Measurements from ENCODE around the gene IFT25.

Gene IFT25

GRCh38 chr1:53938136-53938830 is 7.2 kb downstream of the IFT25 start:
- no peak for TF ChIP-seq TCF12 (IDR thresholded peaks at IDR 0.05; ENCODE audit: low read depth)
- no peak for TF ChIP-seq CREB1 (IDR thresholded peaks at IDR 0.05; ENCODE audit: low read depth)

GRCh38 chr1:53936430-53936829 is 9.1 kb downstream of the IFT25 start:
- TF ChIP-seq NFIC (IDR thresholded peaks at IDR 0.05) (no peak), ZBTB7A (IDR thresholded peaks at IDR 0.05; ENCODE audit: low read depth) (no peak)

- no peak for TF ChIP-seq YY1 (IDR thresholded peaks at IDR 0.05; ENCODE audit: low read depth)
- TF ChIP-seq, protein P1, sequence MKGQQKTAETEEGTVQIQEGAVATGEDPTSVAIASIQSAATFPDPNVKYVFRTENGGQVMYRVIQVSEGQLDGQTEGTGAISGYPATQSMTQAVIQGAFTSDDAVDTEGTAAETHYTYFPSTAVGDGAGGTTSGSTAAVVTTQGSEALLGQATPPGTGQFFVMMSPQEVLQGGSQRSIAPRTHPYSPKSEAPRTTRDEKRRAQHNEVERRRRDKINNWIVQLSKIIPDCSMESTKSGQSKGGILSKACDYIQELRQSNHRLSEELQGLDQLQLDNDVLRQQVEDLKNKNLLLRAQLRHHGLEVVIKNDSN (IDR thresholded peaks at IDR 0.05) = no peak
- TF ChIP-seq, protein P2, sequence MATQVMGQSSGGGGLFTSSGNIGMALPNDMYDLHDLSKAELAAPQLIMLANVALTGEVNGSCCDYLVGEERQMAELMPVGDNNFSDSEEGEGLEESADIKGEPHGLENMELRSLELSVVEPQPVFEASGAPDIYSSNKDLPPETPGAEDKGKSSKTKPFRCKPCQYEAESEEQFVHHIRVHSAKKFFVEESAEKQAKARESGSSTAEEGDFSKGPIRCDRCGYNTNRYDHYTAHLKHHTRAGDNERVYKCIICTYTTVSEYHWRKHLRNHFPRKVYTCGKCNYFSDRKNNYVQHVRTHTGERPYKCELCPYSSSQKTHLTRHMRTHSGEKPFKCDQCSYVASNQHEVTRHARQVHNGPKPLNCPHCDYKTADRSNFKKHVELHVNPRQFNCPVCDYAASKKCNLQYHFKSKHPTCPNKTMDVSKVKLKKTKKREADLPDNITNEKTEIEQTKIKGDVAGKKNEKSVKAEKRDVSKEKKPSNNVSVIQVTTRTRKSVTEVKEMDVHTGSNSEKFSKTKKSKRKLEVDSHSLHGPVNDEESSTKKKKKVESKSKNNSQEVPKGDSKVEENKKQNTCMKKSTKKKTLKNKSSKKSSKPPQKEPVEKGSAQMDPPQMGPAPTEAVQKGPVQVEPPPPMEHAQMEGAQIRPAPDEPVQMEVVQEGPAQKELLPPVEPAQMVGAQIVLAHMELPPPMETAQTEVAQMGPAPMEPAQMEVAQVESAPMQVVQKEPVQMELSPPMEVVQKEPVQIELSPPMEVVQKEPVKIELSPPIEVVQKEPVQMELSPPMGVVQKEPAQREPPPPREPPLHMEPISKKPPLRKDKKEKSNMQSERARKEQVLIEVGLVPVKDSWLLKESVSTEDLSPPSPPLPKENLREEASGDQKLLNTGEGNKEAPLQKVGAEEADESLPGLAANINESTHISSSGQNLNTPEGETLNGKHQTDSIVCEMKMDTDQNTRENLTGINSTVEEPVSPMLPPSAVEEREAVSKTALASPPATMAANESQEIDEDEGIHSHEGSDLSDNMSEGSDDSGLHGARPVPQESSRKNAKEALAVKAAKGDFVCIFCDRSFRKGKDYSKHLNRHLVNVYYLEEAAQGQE (IDR thresholded peaks at IDR 0.05; ENCODE audit: low read depth) = no peak
- no peak for TF ChIP-seq EP300 (IDR thresholded peaks at IDR 0.05; ENCODE audit: borderline replicate concordance)
- TF ChIP-seq TAF1 (IDR thresholded peaks at IDR 0.05; ENCODE audit: low read depth) = no peak
- no peak for TF ChIP-seq NFIC (IDR thresholded peaks at IDR 0.05)
- no peak for TF ChIP-seq ZBTB7A (IDR thresholded peaks at IDR 0.05; ENCODE audit: low read depth)
- no peak for TF ChIP-seq RAD21 (IDR thresholded peaks at IDR 0.05; ENCODE audit: low read depth)
- TF ChIP-seq MAX (IDR thresholded peaks at IDR 0.05) = no peak
- TF ChIP-seq TCF12 (IDR thresholded peaks at IDR 0.05; ENCODE audit: low read depth) = no peak
- no peak for TF ChIP-seq CREB1 (IDR thresholded peaks at IDR 0.05; ENCODE audit: low read depth)
- TF ChIP-seq FOXM1 (IDR thresholded peaks at IDR 0.05; ENCODE audit: borderline replicate concordance, low read depth) = no peak
- TF ChIP-seq EGR1 (IDR thresholded peaks at IDR 0.05) = no peak
Observed at GRCh38 chr1:53934170-53934765, 11.2 kb downstream of the IFT25 start.

DNA sequence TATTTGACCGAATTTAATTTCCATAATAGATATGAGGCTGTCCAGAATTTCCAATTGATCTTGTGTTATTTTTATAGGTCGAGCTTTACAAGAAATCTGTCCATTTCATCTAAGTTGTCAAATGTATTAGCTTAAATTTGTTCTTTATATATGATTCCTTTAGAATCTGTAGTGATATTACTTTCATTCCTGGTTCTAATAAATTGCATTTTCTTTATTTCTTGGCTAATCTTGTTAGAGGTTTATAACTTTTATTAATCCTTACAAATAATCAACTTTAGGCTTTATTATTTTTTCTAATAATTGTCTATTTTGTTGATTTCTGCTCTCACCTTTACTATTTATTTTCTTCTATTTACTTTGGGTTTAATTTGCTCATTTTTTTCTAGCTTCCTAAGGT is 14.0 kb downstream of the IFT25 start:
- TF ChIP-seq, protein P1 (IDR thresholded peaks at IDR 0.05) = no peak
- TF ChIP-seq CREB1 (IDR thresholded peaks at IDR 0.05; ENCODE audit: low read depth) = no peak
- no peak for TF ChIP-seq EP300 (IDR thresholded peaks at IDR 0.05; ENCODE audit: borderline replicate concordance)
- no peak for TF ChIP-seq TAF1 (IDR thresholded peaks at IDR 0.05; ENCODE audit: low read depth)
- TF ChIP-seq EGR1 (IDR thresholded peaks at IDR 0.05) = no peak
- no peak for TF ChIP-seq MAX (IDR thresholded peaks at IDR 0.05)
- TF ChIP-seq TCF12 (IDR thresholded peaks at IDR 0.05; ENCODE audit: low read depth) = no peak
- TF ChIP-seq CEBPB (IDR thresholded peaks at IDR 0.05) = no peak
- TF ChIP-seq NFIC (IDR thresholded peaks at IDR 0.05) = no peak
- TF ChIP-seq, protein P2 (IDR thresholded peaks at IDR 0.05; ENCODE audit: low read depth) = no peak
- TF ChIP-seq ZBTB7A (IDR thresholded peaks at IDR 0.05; ENCODE audit: low read depth) = no peak
- TF ChIP-seq FOXM1 (IDR thresholded peaks at IDR 0.05; ENCODE audit: borderline replicate concordance, low read depth) = no peak
- no peak for TF ChIP-seq YY1 (IDR thresholded peaks at IDR 0.05; ENCODE audit: low read depth)
- no peak for TF ChIP-seq TEAD4 (IDR thresholded peaks at IDR 0.05)
- TF ChIP-seq RAD21 (IDR thresholded peaks at IDR 0.05; ENCODE audit: low read depth) = no peak

DNA sequence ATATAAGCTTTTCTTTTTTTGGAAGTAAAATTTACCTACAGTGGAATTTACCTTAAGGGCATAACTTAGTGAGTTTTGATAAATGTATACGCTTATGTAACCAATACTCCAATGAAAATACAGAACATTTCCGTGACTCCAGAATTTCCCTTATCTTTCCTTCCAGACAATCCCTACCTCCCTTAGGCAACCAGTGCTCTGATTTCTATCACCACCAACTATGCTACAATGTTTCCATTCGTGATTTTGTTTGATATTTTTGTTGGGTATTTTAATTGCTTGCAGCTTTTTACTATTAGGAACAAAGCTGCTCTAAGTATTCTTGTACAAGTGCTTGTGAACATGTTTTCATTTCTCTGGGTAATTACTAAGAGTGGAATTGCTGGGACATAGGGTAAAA is 14.6 kb downstream of the IFT25 start:
- no peak for TF ChIP-seq FOXM1 (IDR thresholded peaks at IDR 0.05; ENCODE audit: borderline replicate concordance, low read depth)

- no peak for TF ChIP-seq TCF12 (IDR thresholded peaks at IDR 0.05; ENCODE audit: low read depth)
- no peak for TF ChIP-seq EGR1 (IDR thresholded peaks at IDR 0.05)
- TF ChIP-seq EP300 (IDR thresholded peaks at IDR 0.05; ENCODE audit: borderline replicate concordance) = no peak
- TF ChIP-seq RAD21 (IDR thresholded peaks at IDR 0.05; ENCODE audit: low read depth) = no peak
Observed at GRCh38 chr1:53929246-53929960, 16.1 kb downstream of the IFT25 start.
